ENCODE results near the gene GRIK1.

GRIK1 gene

GRCh38 chr21:29928537-29928936 lies 11.3 kb downstream of the GRIK1 start:
- no peaks in the 10 kb centered on the region for H3K36me3 ChIP-seq (ENCODE audit: control insufficient read depth in 2 of 2, insufficient read depth in 1 of 2, low read length in 2 of 2)
- POLR2A ChIA-PET = no interaction called here
- H3K4me1 ChIP-seq (ENCODE audit: control insufficient read depth, insufficient read depth, low read length) = no peaks in the 10 kb centered on the region
- no peak overlapping the region for H3K4me3 ChIP-seq (ENCODE audit: low read depth, low read length)
- H3K27ac ChIP-seq (ENCODE audit: extremely low read depth, low read depth, low read length) = no peak overlapping the region
- no peak for TF ChIP-seq ZNF18 (tag by site-specific recombination; IDR thresholded peaks at IDR 0.05)
- TF ChIP-seq ATF2 (tag by site-specific recombination; IDR thresholded peaks at IDR 0.05; ENCODE audit: low read depth) = no peak
- no peak for TF ChIP-seq ZFP69B (tag by site-specific recombination; IDR thresholded peaks at IDR 0.05)
- no peak for TF ChIP-seq ZNF629 (tag by site-specific recombination; IDR thresholded peaks at IDR 0.05)
- no peak for TF ChIP-seq HOXA7 (CRISPR knock-in tag; IDR thresholded peaks at IDR 0.05; ENCODE audit: borderline replicate concordance)
- TF ChIP-seq ZNF354C (tag by site-specific recombination; IDR thresholded peaks at IDR 0.05; ENCODE audit: borderline replicate concordance, low read depth) = no peak
- TF ChIP-seq ZNF777 (tag by site-specific recombination; IDR thresholded peaks at IDR 0.05; ENCODE audit: borderline replicate concordance) = no peak
- no peak for TF ChIP-seq BCL11A (tag by site-specific recombination; IDR thresholded peaks at IDR 0.05; ENCODE audit: low read depth)
- TF ChIP-seq ZNF366 (tag by site-specific recombination; conservative IDR thresholded peaks at IDR 0.05) = no peak
- H3K9me3 ChIP-seq (ENCODE audit: control insufficient read depth, insufficient read depth, low read depth, low read length) = no peaks in the 10 kb centered on the region
- CTCF ChIA-PET = no interaction called here

- ChIA-PET CTCF (interaction anchor here (0.6 kb wide), 1 partner anchor 486 kb away, joined by 4 read pairs; no protein-coding TSS in a partner anchor), POLR2A (no interaction called here)
- Histone ChIP-seq H3K36me3 (ENCODE audit: control insufficient read depth in 2 of 2, insufficient read depth in 1 of 2, low read length in 2 of 2) (no peaks in the 10 kb centered on the region), H3K4me1 (ENCODE audit: control insufficient read depth, insufficient read depth, low read length) (no peaks in the 10 kb centered on the region), H3K9me3 (ENCODE audit: control insufficient read depth, insufficient read depth, low read depth, low read length) (no peaks in the 10 kb centered on the region), H3K4me3 (ENCODE audit: low read depth, low read length) (no peak overlapping the region), H3K27ac (ENCODE audit: extremely low read depth, low read depth, low read length) (no peak overlapping the region)
- no peak for TF ChIP-seq ZFP37 (tag by site-specific recombination; IDR thresholded peaks at IDR 0.05)
- TF ChIP-seq ZSCAN16 (tag by site-specific recombination; IDR thresholded peaks at IDR 0.05) = no peak
- TF ChIP-seq ZNF404 (tag by site-specific recombination; IDR thresholded peaks at IDR 0.05) = no peak
- TF ChIP-seq OSR2 (tag by site-specific recombination; IDR thresholded peaks at IDR 0.05) = no peak
- no peak for TF ChIP-seq INSM2 (tag by site-specific recombination; IDR thresholded peaks at IDR 0.05)
- no peak for TF ChIP-seq ZNF664 (tag by site-specific recombination; IDR thresholded peaks at IDR 0.05)
- TF ChIP-seq ZNF677 (tag by site-specific recombination; IDR thresholded peaks at IDR 0.05) = no peak
- no peak for TF ChIP-seq ZNF398 (tag by site-specific recombination; IDR thresholded peaks at IDR 0.05)
- TF ChIP-seq REST (tag by site-specific recombination; IDR thresholded peaks at IDR 0.05) = no peak
- no peak for TF ChIP-seq ZNF629 (tag by site-specific recombination; IDR thresholded peaks at IDR 0.05)
- TF ChIP-seq ZNF2 (tag by site-specific recombination; IDR thresholded peaks at IDR 0.05) = no peak
- no peak for TF ChIP-seq ZNF10 (tag by site-specific recombination; IDR thresholded peaks at IDR 0.05)
- no peak for TF ChIP-seq BCL11A (tag by site-specific recombination; IDR thresholded peaks at IDR 0.05; ENCODE audit: low read depth)
- TF ChIP-seq PRDM4 (tag by site-specific recombination; IDR thresholded peaks at IDR 0.05) = no peak
- TF ChIP-seq ZNF670 (tag by site-specific recombination; IDR thresholded peaks at IDR 0.05; ENCODE audit: low read depth) = no peak
- no peak for TF ChIP-seq ZNF184 (tag by site-specific recombination; IDR thresholded peaks at IDR 0.05)
- TF ChIP-seq KLF10 (tag by site-specific recombination; IDR thresholded peaks at IDR 0.05) = no peak
These were observed 18.9 kb downstream of the GRIK1 start for GRCh38 chr21:29920938-29921337.
